ENCODE results near the gene BSND. TPM values are rescaled to one million over a fixed set of nuclear protein-coding genes. Genes with fewer than 3 reads are reported as not detected.

The BSND gene
- polyA plus RNA-seq, 1 donor from 2014 or later, result not detected

GRCh38 chr1:54965624-54966340, 33.0 kb upstream of the BSND start:
- H3F3A ChIP-seq (ENCODE audit: insufficient read depth, low read length, poor library complexity, severe bottlenecking), result no peaks in the 10 kb centered on the region
- H4K20me1 ChIP-seq (ENCODE audit: insufficient read depth), result no peaks in the 10 kb centered on the region
- no peak overlapping the region for H3K9ac ChIP-seq (ENCODE audit: low read length)
- H3K27me3 ChIP-seq (ENCODE audit: insufficient read depth, low read depth, low read length), result no peaks in the 10 kb centered on the region
- H3K36me3 ChIP-seq (ENCODE audit: insufficient read depth, low read length), result no peaks in the 10 kb centered on the region
- H3K9me2 ChIP-seq (ENCODE audit: insufficient read depth, low read length), result no peaks in the 10 kb centered on the region
- H3K79me2 ChIP-seq (replicated peaks; ENCODE audit: insufficient read depth, low read length), result no peaks in the 10 kb centered on the region
- TF ChIP-seq MXI1 (conservative IDR thresholded peaks at IDR 0.05; ENCODE audit: poor library complexity, severe bottlenecking) (no peak), EZH2 (IDR thresholded peaks at IDR 0.05; ENCODE audit: borderline replicate concordance, insufficient read depth, low read length, poor library complexity, severe bottlenecking) (no peak), SMC3 (conservative IDR thresholded peaks at IDR 0.05; ENCODE audit: poor library complexity) (no peak), EP300 (conservative IDR thresholded peaks at IDR 0.05; ENCODE audit: poor library complexity, severe bottlenecking) (no peak), RAD21 (conservative IDR thresholded peaks at IDR 0.05) (no peak), TAF1 (IDR thresholded peaks at IDR 0.05; ENCODE audit: low read depth) (no peak), CTCF (IDR thresholded peaks at IDR 0.05; ENCODE audit: poor library complexity, severe bottlenecking) (no peak), POLR2AphosphoS5 (IDR thresholded peaks at IDR 0.05) (no peak), REST (IDR thresholded peaks at IDR 0.05; ENCODE audit: borderline replicate concordance) (no peak)
- no peaks in the 10 kb centered on the region for H3K9me3 ChIP-seq (ENCODE audit: low read length)
- no peak overlapping the region for H3K27ac ChIP-seq (ENCODE audit: low read length)
- H2AFZ ChIP-seq (ENCODE audit: low read depth, low read length), result no peak overlapping the region
- H3K4me2 ChIP-seq (ENCODE audit: low read length), result no peak overlapping the region
- no peak overlapping the region for H3K4me3 ChIP-seq (ENCODE audit: low read length)

GRCh38 chr1:54967372-54967771, 31.4 kb upstream of the BSND start:
- H3K4me2 ChIP-seq (ENCODE audit: low read length), result no peak overlapping the region
- no peaks in the 10 kb centered on the region for H3K9me2 ChIP-seq (ENCODE audit: insufficient read depth, low read length)
- H2AFZ ChIP-seq (ENCODE audit: low read depth, low read length), result no peak overlapping the region
- TF ChIP-seq EP300 (conservative IDR thresholded peaks at IDR 0.05; ENCODE audit: poor library complexity, severe bottlenecking), result no peak
- no peak for TF ChIP-seq CTCF (IDR thresholded peaks at IDR 0.05; ENCODE audit: poor library complexity, severe bottlenecking)
- TF ChIP-seq TAF1 (IDR thresholded peaks at IDR 0.05; ENCODE audit: low read depth), result no peak
- no peak for TF ChIP-seq MXI1 (conservative IDR thresholded peaks at IDR 0.05; ENCODE audit: poor library complexity, severe bottlenecking)
- TF ChIP-seq SMC3 (conservative IDR thresholded peaks at IDR 0.05; ENCODE audit: poor library complexity), result no peak
- TF ChIP-seq EZH2 (IDR thresholded peaks at IDR 0.05; ENCODE audit: borderline replicate concordance, insufficient read depth, low read length, poor library complexity, severe bottlenecking), result no peak
- TF ChIP-seq REST (IDR thresholded peaks at IDR 0.05; ENCODE audit: borderline replicate concordance), result no peak
- no peak for TF ChIP-seq POLR2AphosphoS5 (IDR thresholded peaks at IDR 0.05)
- TF ChIP-seq RAD21 (conservative IDR thresholded peaks at IDR 0.05), result no peak
- H3K27ac ChIP-seq (ENCODE audit: low read length), result no peak overlapping the region
- no peaks in the 10 kb centered on the region for H3K27me3 ChIP-seq (ENCODE audit: insufficient read depth, low read depth, low read length)
- H4K20me1 ChIP-seq (ENCODE audit: insufficient read depth), result no peaks in the 10 kb centered on the region
- no peak overlapping the region for H3K4me3 ChIP-seq (ENCODE audit: low read length)
- no peaks in the 10 kb centered on the region for H3F3A ChIP-seq (ENCODE audit: insufficient read depth, low read length, poor library complexity, severe bottlenecking)
- no peaks in the 10 kb centered on the region for H3K36me3 ChIP-seq (ENCODE audit: insufficient read depth, low read length)
- no peaks in the 10 kb centered on the region for H3K79me2 ChIP-seq (replicated peaks; ENCODE audit: insufficient read depth, low read length)
- no peaks in the 10 kb centered on the region for H3K9me3 ChIP-seq (ENCODE audit: low read length)
- no peak overlapping the region for H3K9ac ChIP-seq (ENCODE audit: low read length)

All from neural cell (in vitro differentiated cells).